HG03103 (cell line): ENCODE measurements around the gene RRM2.
"Not testable (repeated sequence)": the region's sequence is repeated elsewhere in the genome, so short reads cannot be mapped to it uniquely, and the experiment has no call there.

Experiments used
- ATAC-seq: cut with Tn5 transposase; IDR thresholded peaks from one replicate; pipeline ENCODE4 v1.9.1; 2021; ENCODE audit warnings: low read depth; ENCODE audit not compliant: unreplicated experiment

Gene RRM2

GRCh38 chr2:10089565-10090190 is 32.9 kb upstream of the RRM2 start:
- no peak for ATAC-seq

- ATAC-seq, result no peak
Measured at GRCh38 chr2:10091182-10091888, 31.2 kb upstream of the RRM2 start.

GRCh38 chr2:10091889-10092244 is 30.7 kb upstream of the RRM2 start:
- not testable (repeated sequence) for ATAC-seq

- no peak for ATAC-seq
Measured at GRCh38 chr2:10094271-10094814, 28.2 kb upstream of the RRM2 start.

- no peak for ATAC-seq
Measured at GRCh38 chr2:10095175-10095574, 27.4 kb upstream of the RRM2 start.

- no peak for ATAC-seq
Measured at GRCh38 chr2:10096641-10097040, 25.9 kb upstream of the RRM2 start.

- no peak for ATAC-seq
Measured at GRCh38 chr2:10097352-10098148, 25.0 kb upstream of the RRM2 start.

- no peak for ATAC-seq
Measured at GRCh38 chr2:10101491-10101890, 21.0 kb upstream of the RRM2 start.

- no peak for ATAC-seq
Measured at GRCh38 chr2:10103179-10103578, 19.4 kb upstream of the RRM2 start.

- ATAC-seq, result not testable (repeated sequence)
Measured at GRCh38 chr2:10104906-10105305, 17.6 kb upstream of the RRM2 start.

GRCh38 chr2:10109311-10109710 is 13.2 kb upstream of the RRM2 start:
- no peak for ATAC-seq

- no peak for ATAC-seq
Measured at GRCh38 chr2:10119027-10119325, 3.6 kb upstream of the RRM2 start.

GRCh38 chr2:10119601-10120157 is 2.9 kb upstream of the RRM2 start:
- no peak for ATAC-seq

GRCh38 chr2:10120158-10120876 is 2.2 kb upstream of the RRM2 start:
- peak; percentile 44 for ATAC-seq

- no peak for ATAC-seq
Measured at GRCh38 chr2:10120877-10121574, 1.5 kb upstream of the RRM2 start.

GRCh38 chr2:10123281-10123680 is 742 bp downstream of the RRM2 start:
- ATAC-seq, result no peak

GRCh38 chr2:10124538-10125045 is 2.1 kb downstream of the RRM2 start:
- ATAC-seq, result no peak

GRCh38 chr2:10125842-10126631 is 3.5 kb downstream of the RRM2 start:
- ATAC-seq, result no peak

GRCh38 chr2:10126632-10127026 is 4.1 kb downstream of the RRM2 start:
- no peak for ATAC-seq
